KMS-11 (cell line): Measurements from ENCODE around the gene THSD7A.

ENCODE experiments used
- H2AFZ ChIP-seq: fragments of 200-600 bp; sonication (generic); 2 replicates; pipeline ENCODE4 v1.6.1; 2016; ENCODE audit warnings: antibody characterized with exemption, mixed run types, low read depth
- H3K27ac ChIP-seq: fragments of 200-600 bp; sonication (generic); 2 replicates; pipeline ENCODE4 v1.6.1; 2016; ENCODE audit warnings: mild to moderate bottlenecking, mixed run types
- H3K27me3 ChIP-seq: fragments of 200-600 bp; sonication (generic); 2 replicates; pipeline ENCODE4 v1.6.1; 2017; ENCODE audit warnings: mild to moderate bottlenecking, low read depth, mixed run types, moderate library complexity; ENCODE audit not compliant: insufficient read depth
- H3K36me3 ChIP-seq: fragments of 200-600 bp; sonication (generic); 2 replicates; pipeline ENCODE4 v1.6.1; 2017; ENCODE audit warnings: mild to moderate bottlenecking, mixed run types; ENCODE audit not compliant: insufficient read depth
- H3K4me1 ChIP-seq: fragments of 200-600 bp; sonication (generic); 2 replicates; pipeline ENCODE4 v1.6.1; 2016; ENCODE audit warnings: mild to moderate bottlenecking, low read depth, mixed run types; ENCODE audit not compliant: poor library complexity, severe bottlenecking
- H3K4me2 ChIP-seq: fragments of 200-600 bp; sonication (generic); 2 replicates; pipeline ENCODE4 v1.7.0; 2016; ENCODE audit warnings: mild to moderate bottlenecking, mixed run types
- H3K4me3 ChIP-seq: fragments of 200-600 bp; sonication (generic); IDR thresholded peaks from 2 replicates; pipeline ENCODE4 v1.6.1; 2017; ENCODE audit warnings: low read depth, low read length, mixed read lengths; ENCODE audit not compliant: insufficient read depth
- H3K79me2 ChIP-seq: fragments of 200-600 bp; sonication (generic); 2 replicates; pipeline ENCODE4 v1.6.1; 2016; ENCODE audit warnings: low read depth, mixed run types; ENCODE audit not compliant: insufficient read depth
- H3K9ac ChIP-seq: fragments of 200-600 bp; sonication (generic); 2 replicates; pipeline ENCODE4 v1.6.1; 2016; ENCODE audit warnings: mild to moderate bottlenecking, mixed run types
- H4K20me1 ChIP-seq: fragments of 200-600 bp; sonication (generic); 2 replicates; pipeline ENCODE4 v1.6.1; 2016; ENCODE audit warnings: mild to moderate bottlenecking, mixed run types; ENCODE audit not compliant: insufficient read depth
- TF ChIP-seq, protein P1 (sequence below): fragments of 200-600 bp; sonication (generic); conservative IDR thresholded peaks from 2 replicates; pipeline ENCODE4 v1.6.1; 2017; ENCODE audit warnings: low read depth, mild to moderate bottlenecking, antibody characterized with exemption, low read length, moderate library complexity, mixed read lengths

The THSD7A gene

DNA sequence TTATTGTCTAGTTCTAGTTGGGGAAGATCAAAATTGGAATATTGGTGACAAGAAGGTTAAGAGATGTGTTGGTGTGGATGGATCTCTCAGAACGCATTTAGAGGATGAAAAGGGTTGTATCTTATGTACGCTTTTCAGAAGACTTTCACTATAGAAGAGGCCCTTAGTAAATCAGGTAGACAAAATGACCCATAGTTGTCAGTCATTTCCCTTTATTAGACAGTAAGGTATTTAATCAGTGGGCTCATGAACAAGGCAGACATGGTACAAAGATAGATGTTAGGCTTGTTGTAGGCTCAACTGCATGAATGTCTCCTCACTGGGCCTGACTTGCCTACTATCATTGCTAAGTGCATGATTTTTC lies 499.2 kb downstream of the THSD7A start:
- TF ChIP-seq, protein P1, sequence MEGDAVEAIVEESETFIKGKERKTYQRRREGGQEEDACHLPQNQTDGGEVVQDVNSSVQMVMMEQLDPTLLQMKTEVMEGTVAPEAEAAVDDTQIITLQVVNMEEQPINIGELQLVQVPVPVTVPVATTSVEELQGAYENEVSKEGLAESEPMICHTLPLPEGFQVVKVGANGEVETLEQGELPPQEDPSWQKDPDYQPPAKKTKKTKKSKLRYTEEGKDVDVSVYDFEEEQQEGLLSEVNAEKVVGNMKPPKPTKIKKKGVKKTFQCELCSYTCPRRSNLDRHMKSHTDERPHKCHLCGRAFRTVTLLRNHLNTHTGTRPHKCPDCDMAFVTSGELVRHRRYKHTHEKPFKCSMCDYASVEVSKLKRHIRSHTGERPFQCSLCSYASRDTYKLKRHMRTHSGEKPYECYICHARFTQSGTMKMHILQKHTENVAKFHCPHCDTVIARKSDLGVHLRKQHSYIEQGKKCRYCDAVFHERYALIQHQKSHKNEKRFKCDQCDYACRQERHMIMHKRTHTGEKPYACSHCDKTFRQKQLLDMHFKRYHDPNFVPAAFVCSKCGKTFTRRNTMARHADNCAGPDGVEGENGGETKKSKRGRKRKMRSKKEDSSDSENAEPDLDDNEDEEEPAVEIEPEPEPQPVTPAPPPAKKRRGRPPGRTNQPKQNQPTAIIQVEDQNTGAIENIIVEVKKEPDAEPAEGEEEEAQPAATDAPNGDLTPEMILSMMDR, result no peak

DNA sequence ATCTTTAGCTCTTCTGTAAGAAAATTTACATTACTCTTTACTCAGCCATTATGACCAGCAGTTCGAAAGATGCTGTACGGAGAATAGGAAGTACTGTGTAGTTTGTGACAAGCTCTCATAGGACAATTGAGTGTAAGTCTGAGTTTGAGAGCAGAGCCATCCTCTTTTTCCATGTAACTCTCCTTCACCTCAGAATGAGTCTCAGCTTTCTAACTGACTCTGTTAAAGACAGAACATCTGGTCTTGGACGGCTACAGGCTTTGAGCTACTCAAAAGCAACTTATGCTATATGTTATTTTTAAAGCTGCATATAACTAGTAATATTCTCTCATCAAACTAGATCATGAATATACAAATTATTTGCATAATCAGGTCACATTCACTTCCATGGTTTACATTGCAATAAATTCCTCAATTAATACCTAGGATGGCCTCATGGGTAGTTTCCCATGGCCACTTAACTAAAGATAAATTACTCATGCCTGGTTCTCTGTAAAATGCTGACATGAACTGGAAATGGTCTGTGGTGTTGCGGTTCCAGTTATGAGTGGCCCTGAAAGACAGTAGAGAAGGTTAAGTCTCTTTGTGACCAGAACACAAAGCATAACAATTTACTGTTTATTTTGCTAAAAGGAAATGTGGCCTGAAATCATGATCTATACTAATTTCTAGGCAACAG lies 499.7 kb downstream of the THSD7A start:
- TF ChIP-seq, protein P1, result no peak
- no peak overlapping the region for H3K4me2 ChIP-seq

More for the DNA sequence above, 499.2 kb downstream of the THSD7A start:
- H3K4me1 ChIP-seq, result no peaks in the 10 kb centered on the region
- no peaks in the 10 kb centered on the region for H3K27me3 ChIP-seq
- no peak overlapping the region for H3K4me2 ChIP-seq
- no peak overlapping the region for H3K27ac ChIP-seq
- H3K79me2 ChIP-seq, result no peaks in the 10 kb centered on the region
- no peak overlapping the region for H2AFZ ChIP-seq
- no peaks in the 10 kb centered on the region for H4K20me1 ChIP-seq
- H3K36me3 ChIP-seq, result no peaks in the 10 kb centered on the region
- no peak overlapping the region for H3K4me3 ChIP-seq
- H3K9ac ChIP-seq, result no peak overlapping the region

DNA sequence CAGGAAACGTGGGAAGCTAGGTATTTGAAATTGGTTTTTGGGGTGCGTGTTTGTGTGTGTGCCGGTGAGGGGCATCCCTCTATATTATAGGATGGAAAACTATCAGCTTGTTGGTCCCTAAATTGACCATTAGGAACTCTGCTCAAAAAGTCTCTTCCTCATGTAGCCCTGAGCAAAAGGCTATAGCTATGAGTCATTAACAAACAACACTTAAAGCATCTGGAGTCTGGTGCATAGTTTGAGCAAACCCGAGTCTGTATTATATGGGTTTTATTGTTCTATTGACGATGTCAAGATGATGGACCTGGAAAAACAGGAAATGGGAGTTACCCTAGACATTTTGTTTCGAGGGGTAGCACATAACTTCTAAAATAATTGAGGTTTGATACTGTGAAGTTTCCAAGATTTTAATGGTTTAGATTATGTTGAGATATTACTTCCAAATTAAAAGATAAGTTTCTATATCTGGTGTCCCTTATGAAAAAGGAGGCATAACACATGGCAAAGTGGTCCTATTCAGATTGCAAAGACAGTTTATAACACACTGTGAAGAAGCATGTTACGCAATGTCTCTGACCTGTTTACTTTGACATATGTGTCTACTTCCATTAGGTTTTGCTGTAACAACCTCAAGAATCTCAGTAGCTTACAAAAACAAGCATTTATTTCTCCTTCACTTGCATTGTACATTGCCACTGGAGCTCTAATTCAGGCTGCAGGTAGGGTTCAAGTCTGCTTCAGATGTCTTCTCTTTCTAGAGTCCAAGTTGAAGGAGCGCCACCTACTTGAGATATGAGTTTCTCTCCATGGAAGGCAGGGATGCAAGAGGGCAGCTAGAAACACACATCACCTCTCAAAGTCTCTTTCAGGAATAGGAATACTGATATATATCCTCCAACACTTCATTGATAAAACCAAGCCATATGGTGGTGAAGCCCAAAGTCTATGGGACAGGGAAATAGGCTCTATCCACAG lies 500.6 kb downstream of the THSD7A start:
- Histone ChIP-seq H2AFZ (no peak overlapping the region), H3K36me3 (no peaks in the 10 kb centered on the region), H3K27me3 (no peaks in the 10 kb centered on the region), H3K4me3 (no peak overlapping the region), H3K9ac (no peak overlapping the region), H3K4me2 (no peak overlapping the region), H4K20me1 (no peaks in the 10 kb centered on the region), H3K4me1 (no peaks in the 10 kb centered on the region), H3K27ac (no peak overlapping the region), H3K79me2 (no peaks in the 10 kb centered on the region)
- TF ChIP-seq, protein P1, result no peak

More for the DNA sequence above, 499.7 kb downstream of the THSD7A start:
- no peak overlapping the region for H3K4me3 ChIP-seq
- H3K4me1 ChIP-seq, result no peaks in the 10 kb centered on the region
- H4K20me1 ChIP-seq, result no peaks in the 10 kb centered on the region
- H3K27me3 ChIP-seq, result no peaks in the 10 kb centered on the region
- no peak overlapping the region for H2AFZ ChIP-seq
- no peaks in the 10 kb centered on the region for H3K79me2 ChIP-seq
- no peaks in the 10 kb centered on the region for H3K36me3 ChIP-seq
- H3K27ac ChIP-seq, result no peak overlapping the region
- H3K9ac ChIP-seq, result no peak overlapping the region

DNA sequence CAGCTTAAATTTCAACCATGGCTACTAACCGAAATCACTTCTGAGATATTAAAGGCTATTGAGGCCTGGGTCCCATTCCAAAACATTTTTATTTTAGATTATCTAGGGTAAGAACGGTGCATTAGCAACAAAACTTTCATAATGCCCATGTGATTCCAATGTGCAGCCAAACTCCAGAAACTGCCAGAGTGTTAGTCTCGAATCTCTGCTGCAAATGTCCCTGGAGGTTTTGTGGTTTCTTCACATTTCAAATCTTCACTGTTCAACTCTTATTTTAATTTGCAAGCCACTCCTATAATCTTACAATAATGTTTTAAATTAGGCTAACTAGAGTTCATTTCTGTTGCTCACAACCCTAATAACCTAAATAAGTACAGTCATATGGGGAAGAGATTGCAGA lies 501.3 kb downstream of the THSD7A start:
- Histone ChIP-seq H4K20me1 (no peaks in the 10 kb centered on the region), H3K4me3 (no peak overlapping the region), H3K27ac (no peak overlapping the region), H3K9ac (no peak overlapping the region), H3K4me1 (no peaks in the 10 kb centered on the region), H2AFZ (no peak overlapping the region), H3K36me3 (no peaks in the 10 kb centered on the region), H3K27me3 (no peaks in the 10 kb centered on the region), H3K4me2 (no peak overlapping the region), H3K79me2 (no peaks in the 10 kb centered on the region)
- TF ChIP-seq, protein P1, result no peak
